T47D (cell line): ENCODE data around the gene EXOC3.

Source experiments
- DNase-seq, 2 experiments: peaks; one replicate each; pipeline versions ENCODE4 v3.0.0 to v3.0.0-alpha.2; 2011 to 2012; ENCODE audit warnings: low read depth in 1 of 2, low spot score in 1 of 2
- JUND ChIP-seq: IDR thresholded peaks from 2 replicates; pipeline ENCODE4 v1.6.1; 2012; ENCODE audit warnings: low read depth
- in situ Hi-C: cut with HindIII; loops from 2 replicates; pipeline ENCODE4 v1.10.0; 2016; ENCODE audit warnings: low sequenced_read_pairs, low pct_unique_long_range_greater_than_20kb

EXOC3 gene

GRCh38 chr5:489689-490080 is 46.7 kb downstream of the EXOC3 start:
- in situ Hi-C loops = no loop called here
- TF ChIP-seq JUND = no peak
- DNase-seq = no peak

- no peak for TF ChIP-seq JUND
- no peak for DNase-seq
- in situ Hi-C loops = no loop called here
Observed at GRCh38 chr5:490116-491106, 47.4 kb downstream of the EXOC3 start.

GRCh38 chr5:491119-491855 is 48.3 kb downstream of the EXOC3 start:
- no peak for DNase-seq
- no peak for TF ChIP-seq JUND
- in situ Hi-C loops = no loop called here

GRCh38 chr5:491856-492155 is 48.8 kb downstream of the EXOC3 start:
- in situ Hi-C loops = no loop called here
- no peak for DNase-seq
- no peak for TF ChIP-seq JUND

GRCh38 chr5:492314-492893 is 49.4 kb downstream of the EXOC3 start:
- in situ Hi-C loops = no loop called here
- no peak for DNase-seq
- no peak for TF ChIP-seq JUND

- TF ChIP-seq JUND = no peak
- in situ Hi-C loops = no loop called here
- no peak for DNase-seq
Observed at GRCh38 chr5:493119-493701, 50.2 kb downstream of the EXOC3 start.

- in situ Hi-C loops = no loop called here
- TF ChIP-seq JUND = no peak
- DNase-seq = no peak
Observed at GRCh38 chr5:493758-494157, 50.8 kb downstream of the EXOC3 start.

GRCh38 chr5:494667-495255 is 51.8 kb downstream of the EXOC3 start:
- DNase-seq = no peak
- no peak for TF ChIP-seq JUND
- in situ Hi-C loops = no loop called here

- TF ChIP-seq JUND = no peak
- in situ Hi-C loops = no loop called here
- DNase-seq = no peak
Observed at GRCh38 chr5:496028-496427, 53.1 kb downstream of the EXOC3 start.

GRCh38 chr5:497090-497700 is 54.2 kb downstream of the EXOC3 start:
- TF ChIP-seq JUND = no peak
- in situ Hi-C loops = no loop called here
- no peak for DNase-seq

- no peak for DNase-seq
- in situ Hi-C loops = no loop called here
- no peak for TF ChIP-seq JUND
Observed at GRCh38 chr5:497871-498509, 55.0 kb downstream of the EXOC3 start.
